K562 (cell line): ENCODE results near the gene TBX1. TPM values are rescaled to one million over a fixed set of nuclear protein-coding genes. Genes with fewer than 3 reads are reported as not detected.

Experiments used
- BRCA1 ChIP-seq, 2 experiments: fragments of 450-650 bp in 1 of 2; sonication (generic) in 1 of 2; formaldehyde crosslinking in 1 of 2; IDR thresholded peaks; 2 replicates each; pipeline versions ENCODE4 v1.5.0 to v1.6.1; 2017 to 2020; ENCODE audit warnings: mild to moderate bottlenecking in 1 of 2, missing genetic modification reagents in 1 of 2
- CHD2 ChIP-seq: IDR thresholded peaks from 2 replicates; pipeline ENCODE4 v1.6.1; 2011; ENCODE audit warnings: low read depth, low read length
- GATA2 ChIP-seq: sonication (generic); formaldehyde crosslinking; IDR thresholded peaks from 2 replicates; pipeline ENCODE4 v1.4.0; 2020; ENCODE audit warnings: mild to moderate bottlenecking, missing genetic modification reagents
- HDAC1 ChIP-seq, 2 experiments: fragments of 450-650 bp; IDR thresholded peaks; 2 replicates each; pipeline ENCODE4 v1.6.1; 2016 to 2017; ENCODE audit warnings: inconsistent platforms in 1 of 2, mild to moderate bottlenecking in 1 of 2, moderate library complexity in 1 of 2
- HLTF ChIP-seq: fragments of 450-650 bp; IDR thresholded peaks from 2 replicates; pipeline ENCODE4 v1.6.1; 2016
- KLF1 ChIP-seq: fragments of 450-650 bp; IDR thresholded peaks from 2 replicates; pipeline ENCODE4 v1.6.1; 2016; ENCODE audit warnings: missing genetic modification characterization, missing compliant biosample characterization
- KLF13 ChIP-seq: fragments of 450-650 bp; IDR thresholded peaks from 2 replicates; pipeline ENCODE4 v1.6.1; 2016; ENCODE audit warnings: missing genetic modification characterization, low read depth, mild to moderate bottlenecking, missing compliant biosample characterization, moderate library complexity, borderline replicate concordance
- NR4A1 ChIP-seq, 2 experiments: fragments of 250-450 bp in 1 of 2; fragments of 450-650 bp in 1 of 2; sonication (Bioruptor Pico) in 1 of 2; IDR thresholded peaks; 2 replicates each; pipeline versions ENCODE4 v1.4.0 to v1.6.1; 2016 to 2020; ENCODE audit warnings: mild to moderate bottlenecking in 2 of 2, missing compliant biosample characterization in 1 of 2, missing genetic modification characterization in 1 of 2, moderate library complexity in 1 of 2
- PHF21A ChIP-seq: fragments of 450-650 bp; IDR thresholded peaks from 2 replicates; pipeline ENCODE4 v1.6.1; 2017; ENCODE audit warnings: low read depth, borderline replicate concordance
- PHF8 ChIP-seq: fragments of 200-600 bp; sonication (generic); IDR thresholded peaks from 2 replicates; pipeline ENCODE4 v1.6.1; 2012; ENCODE audit warnings: mixed run types, mild to moderate bottlenecking, inconsistent platforms, low read length, moderate library complexity, borderline replicate concordance
- SIN3A ChIP-seq, 2 experiments: fragments of 150-350 bp in 1 of 2; IDR thresholded peaks; 2 replicates each; pipeline ENCODE4 v1.6.1; 2011 to 2016; ENCODE audit warnings: borderline replicate concordance in 2 of 2, low read depth in 2 of 2, low read length in 2 of 2, mild to moderate bottlenecking in 2 of 2, moderate library complexity in 2 of 2; ENCODE audit not compliant: control insufficient read depth in 1 of 2
- SLC30A9 ChIP-seq: fragments of 250-450 bp; sonication (Bioruptor Pico); IDR thresholded peaks from 2 replicates; pipeline ENCODE4 v1.8.0; 2022; ENCODE audit warnings: mild to moderate bottlenecking, moderate library complexity
- TBL1XR1 ChIP-seq, 2 experiments: IDR thresholded peaks; 2 replicates each; pipeline ENCODE4 v1.6.1; 2012; ENCODE audit warnings: improper control_type of control experiment in 2 of 2, low read length in 2 of 2, mild to moderate bottlenecking in 1 of 2
- TFAM ChIP-seq: fragments of 250-450 bp; sonication (Bioruptor Pico); conservative IDR thresholded peaks from 2 replicates; pipeline ENCODE4 v1.5.0; 2021; ENCODE audit warnings: mild to moderate bottlenecking, moderate library complexity
- VEZF1 ChIP-seq: fragments of 200-800 bp; sonication (Bioruptor generic); IDR thresholded peaks from 2 replicates; pipeline ENCODE4 v1.6.1; 2017; ENCODE audit warnings: missing genetic modification characterization, missing compliant biosample characterization
- YY1 ChIP-seq, 3 experiments: IDR thresholded peaks; 2 replicates each; pipeline ENCODE4 v1.6.1; 2011; ENCODE audit warnings: low read length in 2 of 3, mild to moderate bottlenecking in 2 of 3, moderate library complexity in 2 of 3, borderline replicate concordance in 1 of 3, control low read depth in 1 of 3, low read depth in 1 of 3; ENCODE audit not compliant: insufficient read depth in 3 of 3, insufficient replicate concordance in 2 of 3, control insufficient read depth in 1 of 3, insufficient read length in 1 of 3; ENCODE audit errors: extremely low read depth in 1 of 3
- ZNF561 ChIP-seq: fragments of 450-650 bp; formaldehyde crosslinking; conservative IDR thresholded peaks from 2 replicates; pipeline ENCODE4 v1.4.0; 2020; ENCODE audit warnings: mild to moderate bottlenecking, moderate library complexity
- ZNF785 ChIP-seq: fragments of 250-450 bp; sonication (Bioruptor Pico); IDR thresholded peaks from 2 replicates; pipeline ENCODE4 v1.4.0; 2020; ENCODE audit warnings: mild to moderate bottlenecking
- polyA plus RNA-seq, 8 experiments: library from polyadenylated mRNA; depleted of rRNA in 4 of 8; stranded (reverse) in 5 of 8; unstranded in 3 of 8; fragments of >200 nt; fragmentation: Nextera tagmentation in 2 of 8; fragmentation: Illumina TruSeq in 1 of 8; extraction: Ambion mirVana in 2 of 8; extraction: Trizol in 1 of 8; gene quantifications; 2 replicates each; pipeline versions ENCODE4 v1.2.1 to v1.2.3, GENCODE V29; 2011 to 2014; ENCODE audit warnings: inconsistent platforms in 1 of 8, missing spikeins in 1 of 8
- total RNA-seq, 7 experiments: library from RNA; depleted of rRNA in 6 of 7; stranded (reverse); fragments of >200 nt in 6 of 7; fragmentation: Illumina TruSeq in 2 of 7; extraction: Trizol in 2 of 7; gene quantifications; 2 replicates each; pipeline versions ENCODE4 v1.2.1 to v1.2.3, GENCODE V29; 2011 to 2021; ENCODE audit warnings: low replicate concordance in 1 of 7
- TF ChIP-seq, protein P1 (sequence below), 2 experiments: IDR thresholded peaks; 2 replicates each; pipeline ENCODE4 v1.6.1; 2011; ENCODE audit warnings: borderline replicate concordance in 1 of 2, control low read depth in 1 of 2, low read depth in 1 of 2, low read length in 1 of 2, mild to moderate bottlenecking in 1 of 2, mixed read lengths in 1 of 2, moderate library complexity in 1 of 2; ENCODE audit not compliant: insufficient read depth in 1 of 2, insufficient read length in 1 of 2, poor library complexity in 1 of 2, severe bottlenecking in 1 of 2; ENCODE audit errors: extremely low read depth in 1 of 2
- TF ChIP-seq, protein P2 (sequence below): fragments of 250-450 bp; sonication (Bioruptor Pico); IDR thresholded peaks from 2 replicates; pipeline ENCODE4 v1.9.0; 2021; ENCODE audit warnings: mild to moderate bottlenecking, inconsistent platforms

Gene TBX1
- total and polyA plus RNA-seq, 9 of the 15 experiments (the other 6 are each of a cell fraction or from before 2014, with no cell fraction given): 0.07 to 35.0 (median 3.9) TPM

DNA sequence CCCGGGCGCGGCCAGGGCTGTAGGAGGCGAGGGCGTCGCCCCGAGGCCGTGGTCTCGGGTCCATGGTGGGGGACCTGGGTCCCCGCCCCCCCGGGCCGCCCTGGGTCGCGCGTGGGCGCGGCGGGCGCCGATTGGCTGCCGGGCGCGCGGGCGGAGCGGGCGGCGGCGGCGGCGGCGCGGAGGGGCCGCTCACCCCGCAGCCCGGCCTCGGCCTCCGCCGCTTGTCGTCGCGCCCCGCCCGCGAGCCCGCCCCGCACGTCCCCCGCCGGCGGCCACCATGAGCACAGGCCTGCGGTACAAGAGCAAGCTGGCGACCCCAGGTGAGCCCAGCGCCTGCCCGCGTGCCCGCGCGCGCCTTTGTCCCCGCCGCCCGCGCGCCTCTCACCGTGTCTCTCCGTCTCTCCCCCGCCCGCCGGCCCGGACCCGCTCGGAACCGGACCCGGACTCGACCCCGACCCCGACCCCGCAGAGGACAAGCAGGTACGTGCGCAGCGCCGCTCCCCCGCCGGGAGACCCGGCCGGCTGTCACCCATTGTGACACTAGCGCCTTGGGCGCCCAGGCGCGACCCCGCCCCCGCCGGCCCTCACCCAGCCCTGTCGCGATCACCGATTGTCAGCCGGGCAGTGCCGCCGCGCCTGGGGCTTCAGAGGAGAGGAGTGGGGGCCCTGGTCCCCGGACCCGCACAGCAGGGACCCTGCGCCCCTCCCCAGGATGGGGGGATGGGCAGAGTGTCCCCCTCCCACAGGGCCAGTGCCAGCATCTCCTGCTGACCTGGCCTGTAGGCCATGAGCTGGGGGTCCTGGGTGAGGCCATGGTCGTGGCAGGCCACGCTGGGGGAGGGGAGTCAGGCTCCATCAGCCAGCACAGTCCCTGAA lies 46.0 kb upstream of the TBX1 start, which contains the start of gene SEPTIN5 (continued):
- TF ChIP-seq YY1 (IDR thresholded peaks at IDR 0.05; ENCODE audit: borderline replicate concordance in 1 of 3, control insufficient read depth in 1 of 3, extremely low read depth in 1 of 3, insufficient read depth in 3 of 3, insufficient read length in 1 of 3, insufficient replicate concordance in 2 of 3, low read depth in 1 of 3, low read length in 2 of 3) (peak in 1 of 3 experiments; percentile 24), KLF1 (tag) (peak; percentile 55; the same call in 1 of the 2 replicates), VEZF1 (no peak), GATA2 (CRISPR knock-in tag) (no peak), SIN3A (IDR thresholded peaks at IDR 0.05; ENCODE audit: borderline replicate concordance in 2 of 2, control insufficient read depth in 1 of 2, low read depth in 2 of 2, low read length in 2 of 2) (peak in 1 of 2 experiments; percentile 61; a peak in 1 of 4 replicates), BRCA1 (IDR thresholded peaks at IDR 0.05) (no peak), BRCA1 (CRISPR knock-in tag; IDR thresholded peaks at IDR 0.05) (no peak), ZNF561 (no peak), TFAM (CRISPR knock-in tag) (no peak), CHD2 (peak; percentile 56), PHF21A (peak; percentile 33; the same call in 1 of the 2 replicates), NR4A1 (CRISPR knock-in tag; IDR thresholded peaks at IDR 0.05) (no peak), NR4A1 (tag; IDR thresholded peaks at IDR 0.05) (0 out of 2 replicates have a peak, but pooled peaks have one; percentile 37), TBL1XR1 (IDR thresholded peaks at IDR 0.05; ENCODE audit: low read length in 2 of 2) (peak in 1 of 2 experiments; percentile 75; a peak in 2 of 4 replicates), PHF8 (peak; percentile 59; the same call in 1 of the 2 replicates), SLC30A9 (CRISPR knock-in tag) (no peak), HDAC1 (IDR thresholded peaks at IDR 0.05) (peak in 1 of 2 experiments; percentile 74; a peak in 1 of 4 replicates), KLF13 (tag) (peak; percentile 86), HLTF (peak; percentile 52; the same call in 1 of the 2 replicates), ZNF785 (CRISPR knock-in tag) (no peak)
- TF ChIP-seq, protein P1, sequence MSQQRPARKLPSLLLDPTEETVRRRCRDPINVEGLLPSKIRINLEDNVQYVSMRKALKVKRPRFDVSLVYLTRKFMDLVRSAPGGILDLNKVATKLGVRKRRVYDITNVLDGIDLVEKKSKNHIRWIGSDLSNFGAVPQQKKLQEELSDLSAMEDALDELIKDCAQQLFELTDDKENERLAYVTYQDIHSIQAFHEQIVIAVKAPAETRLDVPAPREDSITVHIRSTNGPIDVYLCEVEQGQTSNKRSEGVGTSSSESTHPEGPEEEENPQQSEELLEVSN (IDR thresholded peaks at IDR 0.05; ENCODE audit: borderline replicate concordance in 1 of 2, extremely low read depth in 1 of 2, insufficient read depth in 1 of 2, insufficient read length in 1 of 2, low read depth in 1 of 2, low read length in 1 of 2, poor library complexity in 1 of 2, severe bottlenecking in 1 of 2): peak; percentile 79 to 93
- TF ChIP-seq, protein P2, sequence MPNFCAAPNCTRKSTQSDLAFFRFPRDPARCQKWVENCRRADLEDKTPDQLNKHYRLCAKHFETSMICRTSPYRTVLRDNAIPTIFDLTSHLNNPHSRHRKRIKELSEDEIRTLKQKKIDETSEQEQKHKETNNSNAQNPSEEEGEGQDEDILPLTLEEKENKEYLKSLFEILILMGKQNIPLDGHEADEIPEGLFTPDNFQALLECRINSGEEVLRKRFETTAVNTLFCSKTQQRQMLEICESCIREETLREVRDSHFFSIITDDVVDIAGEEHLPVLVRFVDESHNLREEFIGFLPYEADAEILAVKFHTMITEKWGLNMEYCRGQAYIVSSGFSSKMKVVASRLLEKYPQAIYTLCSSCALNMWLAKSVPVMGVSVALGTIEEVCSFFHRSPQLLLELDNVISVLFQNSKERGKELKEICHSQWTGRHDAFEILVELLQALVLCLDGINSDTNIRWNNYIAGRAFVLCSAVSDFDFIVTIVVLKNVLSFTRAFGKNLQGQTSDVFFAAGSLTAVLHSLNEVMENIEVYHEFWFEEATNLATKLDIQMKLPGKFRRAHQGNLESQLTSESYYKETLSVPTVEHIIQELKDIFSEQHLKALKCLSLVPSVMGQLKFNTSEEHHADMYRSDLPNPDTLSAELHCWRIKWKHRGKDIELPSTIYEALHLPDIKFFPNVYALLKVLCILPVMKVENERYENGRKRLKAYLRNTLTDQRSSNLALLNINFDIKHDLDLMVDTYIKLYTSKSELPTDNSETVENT (CRISPR knock-in tag): peak; percentile 84; the same call in 1 of the 2 replicates
